ENCODE measurements around the gene TMBIM4. TPM values are rescaled to one million over a fixed set of nuclear protein-coding genes. Genes with fewer than 3 reads are reported as not detected.
"Not testable (repeated sequence)": the region's sequence is repeated elsewhere in the genome, so short reads cannot be mapped to it uniquely, and the experiment has no call there.

The TMBIM4 gene
- total and polyA plus RNA-seq, 2 of the 4 experiments (the other 2 are of a cell fraction), result 38.7 to 59.3 TPM

DNA sequence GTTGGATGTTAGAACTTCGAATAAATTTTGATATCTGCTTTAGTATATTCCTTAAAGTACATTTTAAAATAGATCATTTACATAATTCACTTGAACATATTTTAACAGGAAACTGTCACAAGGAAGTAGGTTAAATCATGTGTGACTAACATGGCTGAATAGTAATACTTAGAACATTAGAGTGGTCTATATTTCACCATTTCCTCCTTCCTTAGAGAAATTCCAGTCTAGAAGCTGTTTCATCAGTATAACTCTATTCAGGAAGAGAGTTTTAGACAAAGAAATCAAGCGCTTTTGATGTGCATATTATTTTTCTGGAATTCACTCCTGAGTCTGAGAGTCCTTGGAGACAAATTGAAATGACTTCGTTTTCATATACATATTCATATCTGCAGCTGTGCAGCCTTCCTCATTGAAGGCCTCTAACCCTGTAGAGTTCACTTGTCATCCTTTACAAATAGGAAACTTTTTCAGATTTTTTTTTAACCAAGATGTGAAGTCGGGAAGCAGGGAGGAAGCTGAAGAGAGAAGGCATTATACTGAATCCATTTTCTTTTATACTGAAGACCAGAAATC, 47.6 kb upstream of the TMBIM4 start:
- Histone ChIP-seq H3K14ac (replicated peaks; ENCODE audit: low read depth, low read length) (no peak overlapping the region), H2AK5ac (ENCODE audit: low read depth, low read length) (no peak overlapping the region), H2BK5ac (ENCODE audit: low read depth, low read length, poor library complexity, severe bottlenecking) (no peak overlapping the region), H3K18ac (ENCODE audit: low read depth, low read length) (no peak overlapping the region), H2BK120ac (ENCODE audit: low read depth, low read length) (no peak overlapping the region), H3K79me1 (ENCODE audit: low read depth in 1 of 2, low read length in 2 of 2) (no peaks in the 10 kb centered on the region), H3K4me1 (ENCODE audit: control insufficient read depth, insufficient read depth, low read length) (no peaks in the 10 kb centered on the region), H3K56ac (ENCODE audit: extremely low read depth, insufficient read depth, low read length) (no peak overlapping the region), H2AFZ (replicated peaks; ENCODE audit: low read length, poor library complexity) (no peak overlapping the region), H3K36me3 (ENCODE audit: control insufficient read depth, insufficient read depth, low read length) (no peaks in the 10 kb centered on the region), H3K4me3 (ENCODE audit: insufficient read depth, low read depth, low read length) (no peak overlapping the region), H3K27ac (ENCODE audit: insufficient read depth, low read length) (no peak overlapping the region), H4K91ac (ENCODE audit: insufficient read depth, low read depth, low read length) (no peak overlapping the region), H3K4ac (ENCODE audit: low read depth, low read length) (no peak overlapping the region), H4K5ac (ENCODE audit: low read depth, low read length) (no peak overlapping the region), H3K9me1 (ENCODE audit: insufficient read depth, low read length) (no peaks in the 10 kb centered on the region), H3K9ac (ENCODE audit: low read depth, low read length) (no peak overlapping the region), H2BK15ac (ENCODE audit: low read depth, low read length) (no peak overlapping the region), H4K20me1 (ENCODE audit: insufficient read depth, low read length) (no peaks in the 10 kb centered on the region), H3K4me2 (ENCODE audit: low read depth, low read length) (no peak overlapping the region), H3K9me3 (ENCODE audit: control insufficient read depth, insufficient read depth, low read length) (no peaks in the 10 kb centered on the region), H4K8ac (ENCODE audit: low read depth in 2 of 2, low read length in 2 of 2) (no peak overlapping the region), H3K27me3 (ENCODE audit: control insufficient read depth, insufficient read depth, low read length) (no peaks in the 10 kb centered on the region), H2AK9ac (replicated peaks; ENCODE audit: low read depth, low read length, poor library complexity) (no peak overlapping the region), H2BK20ac (ENCODE audit: low read depth, low read length) (no peak overlapping the region), H3K23ac (ENCODE audit: low read depth, low read length) (no peak overlapping the region)
- ChIA-PET CTCF (no interaction called here), POLR2A (ENCODE audit: unreplicated experiment) (no interaction called here)
- intact Hi-C loops (cut with micrococcal nuclease), result no loop called here
- WGBS, 2 experiments (ENCODE audit: extremely low coverage in 2 of 2, insufficient read length in 1 of 2), result no CpG with 5 or more reads among the region's 4 CpGs
- in situ Hi-C loops (cut with MboI; ENCODE audit: low sequenced_read_pairs), result no loop called here
- BruUV-seq (replicated peaks), result no TSS peak
- TF ChIP-seq BHLHE40 (IDR thresholded peaks at IDR 0.05; ENCODE audit: low read depth, low read length), result no peak
- TF ChIP-seq MAFK (IDR thresholded peaks at IDR 0.05; ENCODE audit: low read depth, low read length), result no peak
- TF ChIP-seq MXI1 (IDR thresholded peaks at IDR 0.05; ENCODE audit: borderline replicate concordance, low read depth, low read length), result no peak
- TF ChIP-seq, protein P1, sequence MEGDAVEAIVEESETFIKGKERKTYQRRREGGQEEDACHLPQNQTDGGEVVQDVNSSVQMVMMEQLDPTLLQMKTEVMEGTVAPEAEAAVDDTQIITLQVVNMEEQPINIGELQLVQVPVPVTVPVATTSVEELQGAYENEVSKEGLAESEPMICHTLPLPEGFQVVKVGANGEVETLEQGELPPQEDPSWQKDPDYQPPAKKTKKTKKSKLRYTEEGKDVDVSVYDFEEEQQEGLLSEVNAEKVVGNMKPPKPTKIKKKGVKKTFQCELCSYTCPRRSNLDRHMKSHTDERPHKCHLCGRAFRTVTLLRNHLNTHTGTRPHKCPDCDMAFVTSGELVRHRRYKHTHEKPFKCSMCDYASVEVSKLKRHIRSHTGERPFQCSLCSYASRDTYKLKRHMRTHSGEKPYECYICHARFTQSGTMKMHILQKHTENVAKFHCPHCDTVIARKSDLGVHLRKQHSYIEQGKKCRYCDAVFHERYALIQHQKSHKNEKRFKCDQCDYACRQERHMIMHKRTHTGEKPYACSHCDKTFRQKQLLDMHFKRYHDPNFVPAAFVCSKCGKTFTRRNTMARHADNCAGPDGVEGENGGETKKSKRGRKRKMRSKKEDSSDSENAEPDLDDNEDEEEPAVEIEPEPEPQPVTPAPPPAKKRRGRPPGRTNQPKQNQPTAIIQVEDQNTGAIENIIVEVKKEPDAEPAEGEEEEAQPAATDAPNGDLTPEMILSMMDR (conservative IDR thresholded peaks at IDR 0.05; ENCODE audit: low read depth, low read length), result no peak
- TF ChIP-seq CEBPB (IDR thresholded peaks at IDR 0.05; ENCODE audit: low read depth, low read length), result no peak
- TF ChIP-seq, protein P2, sequence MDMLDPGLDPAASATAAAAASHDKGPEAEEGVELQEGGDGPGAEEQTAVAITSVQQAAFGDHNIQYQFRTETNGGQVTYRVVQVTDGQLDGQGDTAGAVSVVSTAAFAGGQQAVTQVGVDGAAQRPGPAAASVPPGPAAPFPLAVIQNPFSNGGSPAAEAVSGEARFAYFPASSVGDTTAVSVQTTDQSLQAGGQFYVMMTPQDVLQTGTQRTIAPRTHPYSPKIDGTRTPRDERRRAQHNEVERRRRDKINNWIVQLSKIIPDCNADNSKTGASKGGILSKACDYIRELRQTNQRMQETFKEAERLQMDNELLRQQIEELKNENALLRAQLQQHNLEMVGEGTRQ (IDR thresholded peaks at IDR 0.05; ENCODE audit: low read depth, low read length), result no peak
- DNase-seq (no peak), ATAC-seq (ENCODE audit: low read depth) (no peak)
- dilution Hi-C loops (cut with HindIII; ENCODE audit: low sequenced_read_pairs, unreplicated experiment), result no loop called here

DNA sequence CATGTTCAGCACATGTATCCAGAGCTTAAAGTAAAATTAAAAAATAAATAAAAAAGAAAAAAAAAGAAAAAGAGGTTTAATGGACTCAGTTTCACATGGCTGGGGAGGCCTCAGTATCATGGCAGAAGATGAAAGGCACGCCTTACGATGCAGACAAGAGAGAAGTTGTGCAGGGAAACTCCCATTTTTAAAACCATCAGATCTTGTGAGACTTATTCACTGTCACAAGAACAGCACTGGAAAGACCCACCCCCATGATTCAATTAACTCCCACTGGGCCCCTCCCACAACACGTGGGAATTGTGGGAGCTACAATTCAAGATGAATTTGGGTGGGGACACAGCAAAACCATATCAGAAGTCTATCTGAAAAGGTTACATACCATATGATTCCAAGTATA, 43.2 kb upstream of the TMBIM4 start:
- in situ Hi-C loops (cut with MboI; ENCODE audit: low sequenced_read_pairs); H3K4ac ChIP-seq (ENCODE audit: low read depth, low read length); H4K20me1 ChIP-seq (ENCODE audit: insufficient read depth, low read length); ATAC-seq (ENCODE audit: low read depth); H2BK120ac ChIP-seq (ENCODE audit: low read depth, low read length); H3K36me3 ChIP-seq (ENCODE audit: control insufficient read depth, insufficient read depth, low read length); H4K5ac ChIP-seq (ENCODE audit: low read depth, low read length); H4K91ac ChIP-seq (ENCODE audit: insufficient read depth, low read depth, low read length); H3K14ac ChIP-seq (replicated peaks; ENCODE audit: low read depth, low read length); POLR2A ChIA-PET (ENCODE audit: unreplicated experiment); BruUV-seq (replicated peaks); H3K56ac ChIP-seq (ENCODE audit: extremely low read depth, insufficient read depth, low read length); H2BK20ac ChIP-seq (ENCODE audit: low read depth, low read length); intact Hi-C loops (cut with micrococcal nuclease); H3K4me1 ChIP-seq (ENCODE audit: control insufficient read depth, insufficient read depth, low read length); H3K23ac ChIP-seq (ENCODE audit: low read depth, low read length); dilution Hi-C loops (cut with HindIII; ENCODE audit: low sequenced_read_pairs, unreplicated experiment); H3K79me1 ChIP-seq (ENCODE audit: low read depth in 1 of 2, low read length in 2 of 2); H3K9me3 ChIP-seq (ENCODE audit: control insufficient read depth, insufficient read depth, low read length); H3K27ac ChIP-seq (ENCODE audit: insufficient read depth, low read length); H2AFZ ChIP-seq (replicated peaks; ENCODE audit: low read length, poor library complexity); H3K4me2 ChIP-seq (ENCODE audit: low read depth, low read length); H3K27me3 ChIP-seq (ENCODE audit: control insufficient read depth, insufficient read depth, low read length); DNase-seq; H2BK15ac ChIP-seq (ENCODE audit: low read depth, low read length); H2AK5ac ChIP-seq (ENCODE audit: low read depth, low read length); H2AK9ac ChIP-seq (replicated peaks; ENCODE audit: low read depth, low read length, poor library complexity); H3K9me1 ChIP-seq (ENCODE audit: insufficient read depth, low read length); H2BK5ac ChIP-seq (ENCODE audit: low read depth, low read length, poor library complexity, severe bottlenecking); H3K18ac ChIP-seq (ENCODE audit: low read depth, low read length); H3K9ac ChIP-seq (ENCODE audit: low read depth, low read length); H4K8ac ChIP-seq (ENCODE audit: low read depth in 2 of 2, low read length in 2 of 2); CTCF ChIA-PET; H3K4me3 ChIP-seq (ENCODE audit: insufficient read depth, low read depth, low read length): not testable (repeated sequence)
- no CpG with 5 or more reads among the region's 3 CpGs for WGBS, 2 experiments (ENCODE audit: extremely low coverage in 2 of 2, insufficient read length in 1 of 2)

Data from IMR-90 (cell line).